Measurements from ENCODE around the gene BUD31.

- TF ChIP-seq, protein P1, sequence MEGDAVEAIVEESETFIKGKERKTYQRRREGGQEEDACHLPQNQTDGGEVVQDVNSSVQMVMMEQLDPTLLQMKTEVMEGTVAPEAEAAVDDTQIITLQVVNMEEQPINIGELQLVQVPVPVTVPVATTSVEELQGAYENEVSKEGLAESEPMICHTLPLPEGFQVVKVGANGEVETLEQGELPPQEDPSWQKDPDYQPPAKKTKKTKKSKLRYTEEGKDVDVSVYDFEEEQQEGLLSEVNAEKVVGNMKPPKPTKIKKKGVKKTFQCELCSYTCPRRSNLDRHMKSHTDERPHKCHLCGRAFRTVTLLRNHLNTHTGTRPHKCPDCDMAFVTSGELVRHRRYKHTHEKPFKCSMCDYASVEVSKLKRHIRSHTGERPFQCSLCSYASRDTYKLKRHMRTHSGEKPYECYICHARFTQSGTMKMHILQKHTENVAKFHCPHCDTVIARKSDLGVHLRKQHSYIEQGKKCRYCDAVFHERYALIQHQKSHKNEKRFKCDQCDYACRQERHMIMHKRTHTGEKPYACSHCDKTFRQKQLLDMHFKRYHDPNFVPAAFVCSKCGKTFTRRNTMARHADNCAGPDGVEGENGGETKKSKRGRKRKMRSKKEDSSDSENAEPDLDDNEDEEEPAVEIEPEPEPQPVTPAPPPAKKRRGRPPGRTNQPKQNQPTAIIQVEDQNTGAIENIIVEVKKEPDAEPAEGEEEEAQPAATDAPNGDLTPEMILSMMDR (conservative IDR thresholded peaks at IDR 0.05; ENCODE audit: low read depth in 2 of 2) = no peak
- TF ChIP-seq NANOG (IDR thresholded peaks at IDR 0.05; ENCODE audit: borderline replicate concordance) (no peak), ZNF114 (CRISPR knock-in tag; IDR thresholded peaks at IDR 0.05) (no peak), STAT1 (IDR thresholded peaks at IDR 0.05; ENCODE audit: unreplicated experiment) (no peak)
Observed at GRCh38 chr7:99404977-99405320, 3.8 kb upstream of the BUD31 start.
